HG03280 (cell line): ENCODE measurements around the gene SLC12A7.

Experiments used
- ATAC-seq: cut with Tn5 transposase; IDR thresholded peaks from one replicate; pipeline ENCODE4 v1.9.1; 2021; ENCODE audit warnings: mild to moderate bottlenecking, moderate library complexity; ENCODE audit not compliant: unreplicated experiment

Gene SLC12A7

GRCh38 chr5:1039706-1040260, 72.1 kb downstream of the SLC12A7 start:
- no peak for ATAC-seq

GRCh38 chr5:1039210-1039548, 72.7 kb downstream of the SLC12A7 start:
- no peak for ATAC-seq

GRCh38 chr5:1038417-1039209, 73.2 kb downstream of the SLC12A7 start:
- no peak for ATAC-seq

- no peak for ATAC-seq
Observed at GRCh38 chr5:1037671-1038416, 74.0 kb downstream of the SLC12A7 start.

GRCh38 chr5:1037123-1037670, 74.7 kb downstream of the SLC12A7 start:
- ATAC-seq: no peak

- ATAC-seq: no peak
Observed at GRCh38 chr5:1036504-1037122, 75.2 kb downstream of the SLC12A7 start.

GRCh38 chr5:1035421-1036405, 76.2 kb downstream of the SLC12A7 start:
- no peak for ATAC-seq

GRCh38 chr5:1034986-1035385, 76.9 kb downstream of the SLC12A7 start:
- ATAC-seq: no peak

- ATAC-seq: no peak
Observed at GRCh38 chr5:1034421-1034905, 77.4 kb downstream of the SLC12A7 start.

GRCh38 chr5:1033606-1034420, 78.0 kb downstream of the SLC12A7 start:
- ATAC-seq: no peak

GRCh38 chr5:1033178-1033577, 78.7 kb downstream of the SLC12A7 start:
- ATAC-seq: no peak

- no peak for ATAC-seq
Observed at GRCh38 chr5:1032551-1033027, 79.3 kb downstream of the SLC12A7 start.

- no peak for ATAC-seq
Observed at GRCh38 chr5:1032011-1032410, 79.9 kb downstream of the SLC12A7 start.

GRCh38 chr5:1031306-1031959, 80.4 kb downstream of the SLC12A7 start:
- no peak for ATAC-seq

- no peak for ATAC-seq
Observed at GRCh38 chr5:1030801-1031271, 81.0 kb downstream of the SLC12A7 start.

GRCh38 chr5:1029945-1030625, 81.8 kb downstream of the SLC12A7 start:
- no peak for ATAC-seq

GRCh38 chr5:1029282-1029944, 82.5 kb downstream of the SLC12A7 start:
- ATAC-seq: no peak
